Erythroblast (primary cell): ENCODE data around the gene TMEM260.
A peak's percentile ranks its signal among the peaks of the same experiment; 100 is the strongest.

Experiments
- DNase-seq, 2 experiments: peaks; one replicate each; lab custom pipeline; 2025; lab: John Stamatoyannopoulos, UW
- GATA1 ChIP-seq: IDR thresholded peaks from 2 replicates; pipeline ENCODE4 v1.6.1; 2011; ENCODE audit warnings: low read depth, mild to moderate bottlenecking, control low read depth, low read length, moderate library complexity
- POLR2A ChIP-seq: IDR thresholded peaks from 2 replicates; pipeline ENCODE4 v1.6.1; 2011; ENCODE audit warnings: mild to moderate bottlenecking, low read length

The TMEM260 gene

GRCh38 chr14:56579345-56580220 is at the start of gene TMEM260:
Gene TMEM260, plus strand, starts transcription at chr14:56579798. Its CDS starts 117 bp downstream, at chr14:56579915.
- DNase-seq = peak; percentile 91 to 95
- no peak for TF ChIP-seq GATA1
- TF ChIP-seq POLR2A = peak; percentile 93

- DNase-seq = no peak
- TF ChIP-seq POLR2A (no peak), GATA1 (no peak)
Measured at GRCh38 chr14:56532546-56532945, 47.1 kb upstream of the TMEM260 start.

GRCh38 chr14:56534656-56535055 is 44.9 kb upstream of the TMEM260 start:
- TF ChIP-seq POLR2A = no peak
- no peak for TF ChIP-seq GATA1
- no peak for DNase-seq

DNA sequence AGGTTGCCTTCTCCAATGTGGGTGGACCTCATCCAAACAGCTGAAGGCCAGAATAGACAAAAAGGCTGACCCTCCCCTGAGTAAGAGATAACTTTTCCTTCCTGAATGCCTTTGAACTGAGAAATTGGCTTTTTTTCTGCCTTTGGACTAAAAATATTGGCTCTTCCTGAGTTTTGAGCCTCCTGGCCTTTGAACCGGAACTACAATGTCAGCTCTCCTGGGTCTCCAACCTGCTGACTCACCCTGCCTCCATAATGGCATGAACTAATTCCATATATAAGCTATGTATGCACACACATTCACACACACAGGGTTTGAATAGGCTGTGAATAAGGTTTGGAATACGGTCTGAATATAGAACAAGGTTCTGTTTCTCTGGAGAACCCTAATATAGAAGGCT is 39.7 kb upstream of the TMEM260 start:
- TF ChIP-seq POLR2A = no peak
- TF ChIP-seq GATA1 = no peak
- DNase-seq = no peak

- TF ChIP-seq POLR2A (no peak), GATA1 (no peak)
- DNase-seq = no peak
Measured at GRCh38 chr14:56543436-56543835, 36.2 kb upstream of the TMEM260 start.

GRCh38 chr14:56549721-56550120 is 29.9 kb upstream of the TMEM260 start:
- TF ChIP-seq POLR2A = no peak
- TF ChIP-seq GATA1 = no peak
- DNase-seq = no peak

DNA sequence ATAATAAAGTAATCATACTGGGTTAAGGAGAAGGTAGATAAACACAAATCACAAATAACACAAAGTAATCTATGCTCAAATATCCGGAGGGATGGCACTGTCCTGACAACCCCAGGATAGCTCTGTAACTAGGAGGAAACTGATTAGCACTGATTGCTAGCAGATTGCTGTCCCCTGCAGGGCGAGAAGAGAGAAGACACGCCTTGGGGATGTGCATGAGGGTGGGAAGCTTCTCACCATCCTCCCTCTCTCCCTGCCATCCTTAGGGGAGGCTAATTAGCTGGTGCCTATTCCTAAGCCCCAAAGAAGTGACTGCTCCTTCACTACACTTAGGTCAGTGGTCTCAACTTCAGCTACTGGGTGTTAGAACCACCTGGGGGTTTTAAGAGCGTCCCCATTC is 27.0 kb upstream of the TMEM260 start:
- TF ChIP-seq POLR2A (no peak), GATA1 (no peak)
- DNase-seq = no peak

DNA sequence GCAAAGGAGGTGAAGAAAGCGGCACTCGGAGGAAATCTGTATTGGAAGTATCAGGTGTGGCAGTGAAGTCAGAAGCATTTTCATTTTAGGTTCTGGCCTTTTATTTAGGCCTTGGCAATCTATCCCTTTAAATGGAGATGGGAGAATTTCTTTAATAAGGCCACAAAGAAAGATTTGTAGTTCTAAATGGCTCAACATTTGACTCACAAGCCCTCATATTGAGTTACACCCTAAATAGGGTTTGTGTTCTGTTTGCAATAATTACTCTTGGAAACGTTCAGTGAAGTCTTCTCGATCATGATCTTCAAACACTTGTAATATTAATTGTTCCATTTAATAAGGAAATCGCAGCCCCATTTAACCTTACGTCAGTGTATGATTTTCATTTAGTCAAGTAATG is 25.3 kb upstream of the TMEM260 start:
- DNase-seq = no peak
- TF ChIP-seq GATA1 (no peak), POLR2A (no peak)

GRCh38 chr14:56555921-56556570 is 23.6 kb upstream of the TMEM260 start:
- peak; percentile 47 to 75 for DNase-seq
- no peak for TF ChIP-seq GATA1
- no peak for TF ChIP-seq POLR2A

DNA sequence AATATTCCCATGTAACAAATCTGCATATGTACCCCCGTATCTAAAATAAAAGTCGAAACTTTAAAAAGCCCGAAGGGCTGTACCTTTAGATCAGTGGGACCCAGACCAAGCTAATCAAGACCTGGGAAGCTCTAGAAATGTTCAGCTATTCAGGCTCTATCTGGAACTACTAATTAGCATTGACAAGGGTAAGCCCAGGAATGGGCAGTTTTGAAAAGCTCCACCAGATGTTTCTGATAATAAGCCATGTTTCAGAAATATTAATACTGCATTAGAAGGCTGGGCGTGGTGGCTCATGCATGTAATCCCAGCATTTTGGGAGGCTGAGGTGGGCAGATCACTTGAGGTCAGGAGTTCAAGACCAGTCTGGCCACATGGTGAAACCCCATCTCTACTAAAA is 20.4 kb upstream of the TMEM260 start:
- DNase-seq = no peak
- TF ChIP-seq POLR2A = no peak
- TF ChIP-seq GATA1 = no peak

- no peak for TF ChIP-seq GATA1
- TF ChIP-seq POLR2A = no peak
- DNase-seq = no peak
Measured at GRCh38 chr14:56561606-56562005, 18.0 kb upstream of the TMEM260 start.

DNA sequence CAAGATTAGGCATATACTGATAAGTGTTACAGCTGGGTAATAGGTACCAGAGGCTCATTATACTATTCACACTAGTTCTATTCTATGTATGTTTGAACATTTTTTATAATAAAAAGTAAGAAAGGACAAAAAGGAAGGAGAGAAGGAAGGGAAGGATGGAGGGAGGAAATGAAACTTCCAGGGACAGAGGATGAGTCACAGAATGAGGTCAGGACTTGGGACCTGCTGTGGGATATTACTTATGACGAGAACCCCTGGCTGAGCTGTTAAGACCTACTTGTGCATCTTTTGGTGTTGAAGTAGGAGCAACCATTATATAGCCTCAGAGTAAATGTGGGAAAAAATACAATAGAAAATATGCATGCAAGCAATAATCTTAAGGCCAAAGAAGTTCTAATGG is 16.7 kb upstream of the TMEM260 start:
- TF ChIP-seq POLR2A (no peak), GATA1 (no peak)

GRCh38 chr14:56569174-56569573 is 10.4 kb upstream of the TMEM260 start:
- DNase-seq = no peak
- TF ChIP-seq GATA1 (no peak), POLR2A (no peak)

More for the DNA sequence above, 16.7 kb upstream of the TMEM260 start:
- DNase-seq = no peak

- TF ChIP-seq POLR2A = no peak
- TF ChIP-seq GATA1 = no peak
- DNase-seq = no peak
Measured at GRCh38 chr14:56570295-56570694, 9.3 kb upstream of the TMEM260 start.
